Ectodermal cell (in vitro differentiated cells): ENCODE data around the gene WDSUB1. TPM values are rescaled to one million over a fixed set of nuclear protein-coding genes. Genes with fewer than 3 reads are reported as not detected.

ENCODE experiments used
- H3K27ac ChIP-seq: 2 replicates; pipeline ENCODE4 v1.7.0; 2013; ENCODE audit warnings: mild to moderate bottlenecking, low read depth, low read length; ENCODE audit not compliant: insufficient read depth, poor library complexity, severe bottlenecking
- H3K27me3 ChIP-seq: 2 replicates; pipeline ENCODE4 v1.7.0; 2013; ENCODE audit warnings: mild to moderate bottlenecking, low read length; ENCODE audit not compliant: insufficient read depth, control insufficient read depth, poor library complexity, severe bottlenecking
- H3K36me3 ChIP-seq: one replicate; pipeline ENCODE4 v1.7.0; 2013; ENCODE audit warnings: low read length; ENCODE audit not compliant: control insufficient read depth, insufficient read depth
- H3K4me1 ChIP-seq: one replicate; pipeline ENCODE4 v1.7.0; 2013; ENCODE audit warnings: low read length; ENCODE audit not compliant: control insufficient read depth, insufficient read depth
- H3K4me3 ChIP-seq: 2 replicates; pipeline ENCODE4 v1.7.0; 2013; ENCODE audit warnings: low read depth, low read length, control low read depth; ENCODE audit not compliant: insufficient read depth
- H3K9me3 ChIP-seq: 2 replicates; pipeline ENCODE4 v1.7.0; 2013; ENCODE audit warnings: mild to moderate bottlenecking, low read length, moderate library complexity; ENCODE audit not compliant: control insufficient read depth
- WGBS, 2 experiments: methylation state at CpG; one replicate each; pipeline ENCODE4 v1.1.7; 2013; ENCODE audit warnings: missing lambda C conversion rate in 2 of 2; 5-methylcytosine and 5-hydroxymethylcytosine counted together
- polyA plus RNA-seq, 4 experiments: library from polyadenylated mRNA; stranded (reverse); fragments of 50-300 nt; gene quantifications; one replicate each; pipeline ENCODE4 v1.2.3, GENCODE V29; 2013

Gene WDSUB1, protein sequence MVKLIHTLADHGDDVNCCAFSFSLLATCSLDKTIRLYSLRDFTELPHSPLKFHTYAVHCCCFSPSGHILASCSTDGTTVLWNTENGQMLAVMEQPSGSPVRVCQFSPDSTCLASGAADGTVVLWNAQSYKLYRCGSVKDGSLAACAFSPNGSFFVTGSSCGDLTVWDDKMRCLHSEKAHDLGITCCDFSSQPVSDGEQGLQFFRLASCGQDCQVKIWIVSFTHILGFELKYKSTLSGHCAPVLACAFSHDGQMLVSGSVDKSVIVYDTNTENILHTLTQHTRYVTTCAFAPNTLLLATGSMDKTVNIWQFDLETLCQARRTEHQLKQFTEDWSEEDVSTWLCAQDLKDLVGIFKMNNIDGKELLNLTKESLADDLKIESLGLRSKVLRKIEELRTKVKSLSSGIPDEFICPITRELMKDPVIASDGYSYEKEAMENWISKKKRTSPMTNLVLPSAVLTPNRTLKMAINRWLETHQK
- 8.0 TPM for polyA plus RNA-seq (2013, experiment 1 of 4)
- polyA plus RNA-seq (2013, experiment 2 of 4): 7.5 TPM
- polyA plus RNA-seq (2013, experiment 3 of 4): 8.2 TPM
- 8.6 TPM for polyA plus RNA-seq (2013, experiment 4 of 4)

DNA sequence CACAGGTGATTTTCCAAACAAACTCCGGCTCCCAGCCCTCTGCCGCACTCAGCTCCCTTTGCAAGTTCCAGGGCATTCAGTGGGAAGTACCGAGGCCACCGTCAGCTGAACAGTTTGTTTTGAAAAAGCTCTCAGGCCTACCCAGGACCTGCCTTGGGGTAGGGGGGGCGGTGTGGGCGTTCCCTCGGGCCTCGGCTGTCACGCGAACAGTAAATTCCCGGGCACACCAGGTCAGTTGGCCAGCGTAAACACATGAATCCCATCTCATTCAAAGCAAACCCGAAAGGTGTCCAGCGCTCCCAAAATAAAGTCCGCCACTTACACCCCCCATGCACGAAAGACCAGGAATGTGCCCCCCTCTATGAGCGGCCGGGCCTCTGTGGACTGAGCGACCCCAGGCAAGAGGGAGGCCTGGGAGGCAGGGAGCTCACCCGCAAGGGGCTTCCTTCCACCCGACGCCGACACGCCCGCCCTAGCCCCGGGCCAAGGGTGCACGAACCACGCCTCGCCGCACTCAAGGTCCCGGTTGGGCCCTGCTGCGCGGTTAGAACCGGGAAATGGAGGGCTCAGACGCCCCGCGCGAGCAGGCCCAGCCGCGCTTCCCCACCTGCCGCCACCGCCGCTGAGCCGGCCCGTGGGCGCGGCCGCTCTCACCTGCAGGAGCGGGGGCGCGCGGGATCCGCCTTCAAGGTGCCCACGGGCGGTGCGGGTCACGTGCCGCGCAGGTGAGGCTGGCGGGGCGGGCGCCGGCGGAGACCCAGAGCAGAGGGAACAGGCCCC lies at the start of gene WDSUB1:
TSS of gene WDSUB1 (minus strand) at position 775 of the 780 bp plus-strand sequence. CDS start 3,634 bp downstream, outside the sequence.
- peaks cover 8% of the 10 kb centered on the region for H3K4me1 ChIP-seq
- WGBS, 2 experiments: 2 to 3% methylated on average over 64 of the region's 64 CpGs
- peak within 1 kb of the TSS; percentile 91 for H3K27ac ChIP-seq
- H3K4me3 ChIP-seq: peak within 1 kb of the TSS; percentile 86
- H3K36me3 ChIP-seq: no peaks in the 10 kb centered on the region
- H3K9me3 ChIP-seq: no peaks in the 10 kb centered on the region
- no peaks in the 10 kb centered on the region for H3K27me3 ChIP-seq

DNA sequence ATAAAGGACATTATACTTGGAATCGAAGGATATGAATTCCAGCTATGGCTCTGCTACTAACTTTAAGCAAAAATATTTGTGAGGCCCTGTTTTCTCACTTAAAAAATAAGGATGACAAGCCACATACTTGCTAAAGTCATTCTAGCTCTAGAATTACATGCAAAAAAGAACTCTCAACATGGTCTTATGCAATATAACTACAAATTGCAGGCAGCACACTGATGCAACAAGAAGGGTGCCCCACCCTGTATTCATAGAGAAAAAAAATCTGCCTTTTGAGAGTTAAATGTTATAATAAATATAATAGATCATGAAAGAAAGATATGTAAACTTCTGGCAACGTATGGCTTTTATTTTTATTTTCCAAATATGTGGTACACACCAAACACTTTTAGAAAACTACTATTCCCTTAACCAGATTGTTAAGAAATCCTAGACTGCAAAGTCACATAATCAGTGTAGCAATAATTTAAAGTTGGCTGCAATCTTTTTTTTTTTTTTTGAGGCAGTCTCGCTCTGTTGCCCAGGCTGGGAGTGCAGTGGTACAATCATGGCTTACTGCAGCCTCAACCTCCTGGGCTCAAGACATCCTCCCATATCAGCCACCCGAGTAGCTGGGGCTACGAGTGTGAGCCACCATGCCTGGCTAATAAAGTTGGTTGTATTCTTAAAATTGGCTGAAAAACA lies 40.2 kb upstream of the WDSUB1 start:
- WGBS, 2 experiments: 89 to 94% methylated on average over 4 to 5 of the region's 5 CpGs
- Histone ChIP-seq H3K27ac (no peak overlapping the region), H3K4me3 (no peak overlapping the region), H3K4me1 (no peaks in the 10 kb centered on the region), H3K9me3 (no peaks in the 10 kb centered on the region), H3K36me3 (peaks cover 8% of the 10 kb centered on the region), H3K27me3 (no peaks in the 10 kb centered on the region)

DNA sequence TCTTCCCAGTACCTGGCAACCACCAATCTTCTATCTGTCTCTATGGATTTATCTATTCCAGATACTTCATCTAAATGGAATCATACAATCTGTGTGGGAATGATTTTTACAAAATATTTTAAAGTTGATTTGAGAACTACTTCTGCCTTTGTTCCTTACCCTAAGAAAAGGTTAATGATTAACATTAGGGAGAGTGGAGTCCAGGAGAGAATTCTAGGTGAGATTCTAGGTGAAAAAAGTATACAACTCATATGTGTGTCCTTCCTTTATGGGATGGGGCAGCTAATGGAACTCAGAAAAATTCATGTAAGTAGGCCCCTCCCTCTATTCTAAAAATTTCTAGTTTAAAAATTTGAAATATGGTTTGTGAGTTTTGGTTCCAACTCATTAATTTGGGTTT lies 35.9 kb upstream of the WDSUB1 start:
- H3K4me3 ChIP-seq: no peak overlapping the region
- peaks cover 3% of the 10 kb centered on the region for H3K36me3 ChIP-seq
- no peaks in the 10 kb centered on the region for H3K27me3 ChIP-seq
- no peak overlapping the region for H3K27ac ChIP-seq
- H3K9me3 ChIP-seq: no peaks in the 10 kb centered on the region
- no peaks in the 10 kb centered on the region for H3K4me1 ChIP-seq

DNA sequence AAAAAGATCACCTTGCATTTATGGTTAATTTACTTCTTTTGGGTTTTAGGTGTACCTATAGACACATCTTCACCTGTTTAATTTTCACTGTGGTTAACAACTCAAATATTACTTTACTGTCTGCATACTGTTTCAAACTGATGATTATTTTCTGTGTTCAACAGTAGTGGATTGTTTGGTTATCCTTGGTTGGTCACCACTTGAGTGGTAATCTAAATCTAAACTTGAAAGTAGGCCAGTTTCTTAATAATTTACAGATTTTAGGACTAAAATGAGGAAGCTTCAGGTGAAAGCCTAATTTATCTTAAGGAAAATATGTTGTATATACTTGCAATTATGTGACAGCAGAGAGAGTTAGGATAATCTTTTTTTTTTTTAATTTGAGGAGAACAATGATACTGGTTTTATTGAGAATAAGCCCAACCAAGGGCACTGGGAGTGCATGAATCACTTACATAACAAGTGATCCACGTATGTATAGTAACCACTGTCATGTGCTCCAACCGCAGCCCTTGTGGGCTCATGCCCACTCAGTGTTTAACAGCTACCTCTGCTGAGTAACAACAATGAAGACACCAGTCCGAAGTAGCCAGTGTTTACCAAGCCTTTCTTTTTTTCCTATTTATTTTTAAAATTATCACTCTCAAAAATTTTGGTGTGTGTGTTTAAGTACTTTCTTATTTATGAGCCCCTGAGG lies 31.0 kb upstream of the WDSUB1 start:
- Histone ChIP-seq H3K4me1 (no peaks in the 10 kb centered on the region), H3K36me3 (no peaks in the 10 kb centered on the region), H3K4me3 (no peak overlapping the region), H3K27ac (no peak overlapping the region), H3K27me3 (no peaks in the 10 kb centered on the region), H3K9me3 (no peaks in the 10 kb centered on the region)
- 95 to 98% methylated on average over 3 of the region's 3 CpGs for WGBS, 2 experiments

DNA sequence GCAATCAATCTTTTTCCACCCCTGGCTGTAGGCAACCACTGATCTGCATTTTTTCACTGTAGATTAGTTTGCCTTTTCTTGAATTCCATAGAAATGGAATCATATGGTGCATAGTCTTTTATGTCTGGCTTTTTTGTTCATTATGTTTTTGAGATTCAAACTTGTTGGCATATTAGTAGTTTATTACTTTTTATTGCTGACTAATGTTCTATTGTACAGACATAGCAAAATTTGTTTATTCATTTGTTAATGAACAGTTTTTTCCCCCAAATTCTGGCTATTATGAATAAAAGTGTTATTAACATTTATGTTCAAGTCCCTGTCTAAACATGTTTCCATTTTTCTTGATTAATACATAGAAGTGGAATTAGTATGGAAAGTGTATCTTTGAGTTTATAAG lies 21.4 kb upstream of the WDSUB1 start:
- no peaks in the 10 kb centered on the region for H3K9me3 ChIP-seq
- H3K36me3 ChIP-seq: no peaks in the 10 kb centered on the region
- H3K27ac ChIP-seq: no peak overlapping the region
- H3K4me3 ChIP-seq: no peak overlapping the region
- H3K27me3 ChIP-seq: no peaks in the 10 kb centered on the region
- H3K4me1 ChIP-seq: no peaks in the 10 kb centered on the region

DNA sequence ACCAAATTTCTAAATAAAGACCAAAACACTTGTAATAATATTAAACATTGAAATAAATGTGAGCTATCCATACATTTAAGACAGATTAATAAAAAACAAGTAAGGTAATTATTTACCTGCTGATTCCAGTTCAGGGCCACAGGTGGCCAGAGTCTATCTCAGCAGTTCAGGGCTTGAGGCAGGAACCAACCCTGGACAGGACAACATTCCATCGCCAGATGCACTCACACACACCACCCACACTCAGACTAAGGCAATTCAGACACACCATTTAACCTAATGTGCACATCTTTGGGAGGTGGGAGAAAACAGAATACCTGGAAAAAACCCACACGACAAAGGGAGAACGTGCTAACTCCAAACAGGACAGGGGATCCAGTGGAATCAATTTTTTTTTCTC lies 14.1 kb upstream of the WDSUB1 start:
- no peak overlapping the region for H3K4me3 ChIP-seq
- no peaks in the 10 kb centered on the region for H3K9me3 ChIP-seq
- no peak overlapping the region for H3K27ac ChIP-seq
- WGBS, 2 experiments: 89 to 93% methylated on average over 2 to 3 of the region's 3 CpGs
- no peaks in the 10 kb centered on the region for H3K4me1 ChIP-seq
- no peaks in the 10 kb centered on the region for H3K27me3 ChIP-seq
- no peaks in the 10 kb centered on the region for H3K36me3 ChIP-seq

DNA sequence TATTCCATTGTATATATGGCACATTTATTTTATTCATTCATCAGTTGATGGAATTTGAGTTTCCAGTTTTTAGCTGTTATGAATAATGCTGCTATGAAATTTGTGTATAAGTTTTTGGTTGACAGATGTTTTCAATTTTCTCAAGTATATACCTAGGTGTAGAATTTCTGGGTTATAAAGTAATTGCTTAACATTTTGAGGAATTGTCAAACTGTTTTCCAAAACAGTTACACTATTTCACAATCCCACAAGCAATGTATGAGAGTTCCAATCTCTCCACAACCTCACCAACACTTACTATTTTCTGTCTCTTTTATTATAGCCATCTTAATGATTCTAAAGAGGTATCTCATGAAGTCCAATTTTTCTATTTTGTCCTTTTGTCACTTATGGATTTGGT lies 12.5 kb upstream of the WDSUB1 start:
- Histone ChIP-seq H3K36me3 (no peaks in the 10 kb centered on the region), H3K9me3 (no peaks in the 10 kb centered on the region), H3K27me3 (no peaks in the 10 kb centered on the region), H3K4me1 (no peaks in the 10 kb centered on the region), H3K27ac (no peak overlapping the region), H3K4me3 (no peak overlapping the region)

DNA sequence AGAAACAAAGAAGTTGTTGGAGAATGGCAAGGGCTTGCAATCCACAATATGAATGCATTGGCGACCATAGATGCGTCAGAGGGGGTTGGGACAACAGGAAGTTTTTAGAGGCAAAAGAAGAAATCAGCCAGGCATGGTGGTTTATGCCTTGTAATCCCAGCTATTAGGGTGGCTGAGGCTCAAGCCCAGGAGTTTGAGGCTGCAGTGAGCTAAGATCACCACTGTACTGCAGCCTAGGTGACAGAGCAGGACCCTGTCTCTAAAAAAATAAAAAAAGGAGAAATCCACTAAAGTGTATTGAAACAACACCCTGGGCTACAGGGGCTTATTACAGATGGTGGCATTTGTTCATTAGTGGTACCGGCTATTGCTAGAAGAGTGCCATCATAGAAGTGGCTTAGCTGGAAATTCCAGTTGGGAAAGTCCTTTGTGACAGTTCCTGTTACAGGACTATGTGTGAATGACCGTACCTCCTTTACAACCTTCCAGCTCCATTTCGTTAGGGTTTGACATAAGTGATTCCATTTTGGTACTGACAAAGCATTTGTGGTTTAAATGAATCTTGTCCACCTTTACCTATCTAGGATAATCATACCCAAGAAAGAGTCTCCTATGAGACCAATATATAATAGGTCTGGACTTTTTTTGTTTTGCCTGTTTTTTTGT lies 10.7 kb upstream of the WDSUB1 start:
- Histone ChIP-seq H3K4me3 (no peak overlapping the region), H3K9me3 (no peaks in the 10 kb centered on the region), H3K27me3 (no peaks in the 10 kb centered on the region), H3K36me3 (no peaks in the 10 kb centered on the region), H3K4me1 (no peaks in the 10 kb centered on the region), H3K27ac (no peak overlapping the region)
- 92 to 96% methylated on average over 5 of the region's 5 CpGs for WGBS, 2 experiments

DNA sequence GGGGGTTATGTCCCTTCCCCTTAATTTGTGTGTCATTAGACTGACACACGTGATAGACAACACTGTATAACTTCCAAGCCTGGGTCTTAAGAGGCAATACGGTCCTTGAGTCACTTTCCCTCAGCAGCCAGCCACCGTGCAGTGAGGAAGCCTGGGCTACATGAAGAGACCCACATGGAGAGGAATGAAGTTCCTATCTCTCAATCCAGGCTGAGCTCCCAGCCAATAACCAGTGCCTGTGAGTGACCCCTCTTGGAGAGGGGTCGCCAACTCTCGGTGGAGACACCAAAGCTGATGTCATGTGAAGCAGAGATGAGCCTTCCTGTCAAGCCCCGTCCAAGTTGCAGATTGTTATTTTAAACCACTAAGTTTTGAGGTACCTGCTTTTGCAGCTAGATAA lies 5.7 kb upstream of the WDSUB1 start:
- no peaks in the 10 kb centered on the region for H3K9me3 ChIP-seq
- WGBS, 2 experiments: 73 to 74% methylated on average over 6 of the region's 6 CpGs

More for the DNA sequence above, 5.7 kb upstream of the WDSUB1 start:
- Histone ChIP-seq H3K36me3 (no peaks in the 10 kb centered on the region), H3K27ac (no peak overlapping the region), H3K4me3 (no peak overlapping the region), H3K4me1 (peaks cover 4% of the 10 kb centered on the region), H3K27me3 (no peaks in the 10 kb centered on the region)
